Naive thymus-derived CD8-positive, alpha-beta T cell (primary cell): Measurements from ENCODE around the gene PDCD6IP. TPM values are rescaled to one million over a fixed set of nuclear protein-coding genes. Genes with fewer than 3 reads are reported as not detected.
"Not testable (repeated sequence)": the region's sequence is repeated elsewhere in the genome, so short reads cannot be mapped to it uniquely, and the experiment has no call there.

Source experiments
- ATAC-seq, 2 donors: fragments of 150-1000 bp; cut with Tn5 transposase in 1 of 2; sonication (Bioruptor Pico), chemical (Tn5 transposase) in 1 of 2; 1 replicate in 1 of 2; 2 replicates in 1 of 2; pipeline ENCODE4 v1.10.0; 2021; ENCODE audit warnings: mild to moderate bottlenecking in 2 of 2, moderate library complexity in 2 of 2
- POLR2A ChIA-PET: fragments of 350-600 bp; sonication (Branson Sonifier 250); formaldehyde crosslinking; loops from one replicate; lab custom pipeline; 2021; ENCODE audit warnings: antibody characterized with exemption; lab: Charles Lee
- DNase-seq, 10 donors: peaks; one replicate each; pipeline versions ENCODE4 v3.0.0 to v3.0.0-alpha.2; 2020 to 2022
- H3K27ac Mint-ChIP-seq, 10 donors: one replicate each; pipeline ENCODE4 v1.8.0; 2020 to 2022; ENCODE audit warnings: mild to moderate bottlenecking in 10 of 10, mixed read lengths in 10 of 10, moderate library complexity in 4 of 10, inconsistent platforms in 1 of 10
- H3K27me3 Mint-ChIP-seq, 5 donors: one replicate each; pipeline ENCODE4 v1.8.0; 2021 to 2022; ENCODE audit warnings: mixed read lengths in 5 of 5
- H3K36me3 Mint-ChIP-seq, 3 donors: one replicate each; pipeline ENCODE4 v1.8.0; 2020 to 2022; ENCODE audit warnings: mixed read lengths in 3 of 3, mild to moderate bottlenecking in 2 of 3, inconsistent platforms in 1 of 3
- H3K4me1 Mint-ChIP-seq, 4 donors: one replicate each; pipeline ENCODE4 v1.8.0; 2021 to 2022; ENCODE audit warnings: mixed read lengths in 4 of 4
- H3K4me3 Mint-ChIP-seq, 10 donors: one replicate each; pipeline ENCODE4 v1.8.0; 2020 to 2022; ENCODE audit warnings: mild to moderate bottlenecking in 10 of 10, mixed read lengths in 10 of 10, moderate library complexity in 6 of 10, inconsistent platforms in 1 of 10
- H3K9me3 Mint-ChIP-seq, 9 donors: one replicate each; pipeline ENCODE4 v1.8.0; 2020 to 2022; ENCODE audit warnings: mixed read lengths in 9 of 9, mild to moderate bottlenecking in 3 of 9, inconsistent platforms in 1 of 9, moderate library complexity in 1 of 9
- polyA plus RNA-seq, 3 donors: library from polyadenylated mRNA; unstranded; fragments of 300-500 nt; fragmentation: Illumina TruSeq; gene quantifications; one replicate each; pipeline ENCODE4 v1.2.3, GENCODE V29; 2021
- total RNA-seq, 8 experiments: library from RNA in 2 of 8; stranded (reverse) in 2 of 8; gene quantifications; one replicate each; pipeline ENCODE4 v1.2.3 and lab custom pipeline; 2021 to 2026

The PDCD6IP gene
- total and polyA plus RNA-seq, 5 experiments from 2014 or later, result 56.9 to 216 (median 61.7) TPM

GRCh38 chr3:33779751-33780150 lies 18.7 kb upstream of the PDCD6IP start:
- H3K27me3 Mint-ChIP-seq, result peaks cover 0 to 4% (median 2%) of the 10 kb centered on the region in 5 donors
- no peak overlapping the region for H3K4me3 Mint-ChIP-seq
- POLR2A ChIA-PET, result no interaction called here
- DNase-seq (no peak), ATAC-seq (no peak)
- H3K27ac Mint-ChIP-seq, result no peak overlapping the region
- H3K9me3 Mint-ChIP-seq, result no peaks in the 10 kb centered on the region
- no peaks in the 10 kb centered on the region for H3K36me3 Mint-ChIP-seq
- H3K4me1 Mint-ChIP-seq, result no peaks in the 10 kb centered on the region

GRCh38 chr3:33781413-33781812 lies 17.0 kb upstream of the PDCD6IP start:
- H3K27me3 Mint-ChIP-seq, ATAC-seq, H3K9me3 Mint-ChIP-seq, DNase-seq, H3K4me1 Mint-ChIP-seq, H3K4me3 Mint-ChIP-seq, H3K36me3 Mint-ChIP-seq, POLR2A ChIA-PET: not testable (repeated sequence)
- H3K27ac Mint-ChIP-seq, result peak overlapping the region in 1 of 10 donors; percentile 12

- H3K4me3 Mint-ChIP-seq, result peak overlapping the region in 7 of 10 donors; percentile 22 to 64 (median 48)
- no peaks in the 10 kb centered on the region for H3K36me3 Mint-ChIP-seq
- DNase-seq, result no peak
- POLR2A ChIA-PET, result interaction anchor here (0.8 to 1.3 kb wide), 2 partner anchors 12 to 414 kb away, joined by 3 to 6 read pairs; partner anchors contain the start of gene PDCD6IP
- no peak for ATAC-seq
- peaks cover 0 to 15% (median 5%) of the 10 kb centered on the region in 5 donors for H3K27me3 Mint-ChIP-seq
- no peaks in the 10 kb centered on the region for H3K9me3 Mint-ChIP-seq
- peaks cover 0 to 8% (median 3%) of the 10 kb centered on the region in 4 donors for H3K4me1 Mint-ChIP-seq
- peak overlapping the region in 1 of 10 donors; percentile 60 for H3K27ac Mint-ChIP-seq
Measured at GRCh38 chr3:33786565-33787327, 11.7 kb upstream of the PDCD6IP start.

GRCh38 chr3:33787328-33788009 lies 11.0 kb upstream of the PDCD6IP start:
- POLR2A ChIA-PET, result interaction anchor here (0.8 to 1.3 kb wide), 2 partner anchors 11 to 414 kb away, joined by 3 to 6 read pairs; partner anchors contain the start of gene PDCD6IP
- Mint-ChIP-seq H3K4me1 (peaks cover 0 to 9% (median 3%) of the 10 kb centered on the region in 4 donors), H3K27me3 (peaks cover 0 to 15% (median 6%) of the 10 kb centered on the region in 5 donors), H3K4me3 (peak overlapping the region in 9 of 10 donors; percentile 22 to 70 (median 51)), H3K27ac (peak overlapping the region in 1 of 10 donors; percentile 21), H3K9me3 (no peaks in the 10 kb centered on the region), H3K36me3 (no peaks in the 10 kb centered on the region)
- ATAC-seq, result peak; percentile 98 to 100
- DNase-seq, result peak; percentile 19 to 75 (median 56)

GRCh38 chr3:33789183-33789954 lies 9.1 kb upstream of the PDCD6IP start:
- H3K27ac Mint-ChIP-seq, result peak overlapping the region in 1 of 10 donors; percentile 15
- POLR2A ChIA-PET, result no interaction called here

GRCh38 chr3:33790091-33790490 lies 8.3 kb upstream of the PDCD6IP start:
- peaks cover 0 to 9% (median 3%) of the 10 kb centered on the region in 4 donors for H3K4me1 Mint-ChIP-seq
- H3K4me3 Mint-ChIP-seq, result no peak overlapping the region
- H3K27ac Mint-ChIP-seq, result no peak overlapping the region
- no peaks in the 10 kb centered on the region for H3K9me3 Mint-ChIP-seq
- POLR2A ChIA-PET, result interaction anchor here (0.6 kb wide), 1 partner anchor 1110 kb away, joined by 3 read pairs; no protein-coding TSS in a partner anchor
- ATAC-seq, result no peak
- H3K36me3 Mint-ChIP-seq, result no peaks in the 10 kb centered on the region
- H3K27me3 Mint-ChIP-seq, result peaks cover 0 to 15% (median 4%) of the 10 kb centered on the region in 5 donors
- DNase-seq, result no peak

More at GRCh38 chr3:33789183-33789954, 9.1 kb upstream of the PDCD6IP start:
- DNase-seq (no peak), ATAC-seq (no peak)
- Mint-ChIP-seq H3K4me3 (no peak overlapping the region), H3K9me3 (no peaks in the 10 kb centered on the region), H3K27me3 (peaks cover 0 to 15% (median 4%) of the 10 kb centered on the region in 5 donors), H3K36me3 (no peaks in the 10 kb centered on the region), H3K4me1 (peaks cover 0 to 9% (median 3%) of the 10 kb centered on the region in 4 donors)

GRCh38 chr3:33791477-33792166 lies 6.8 kb upstream of the PDCD6IP start:
- Mint-ChIP-seq H3K36me3 (no peaks in the 10 kb centered on the region), H3K4me1 (peaks cover 0 to 9% (median 3%) of the 10 kb centered on the region in 4 donors), H3K4me3 (no peak overlapping the region), H3K27me3 (peaks cover 0 to 15% (median 4%) of the 10 kb centered on the region in 5 donors), H3K27ac (peak overlapping the region in 2 of 10 donors; percentile 1 to 7), H3K9me3 (no peaks in the 10 kb centered on the region)
- POLR2A ChIA-PET, result no interaction called here
- no peak for ATAC-seq
- DNase-seq, result peak in 1 of 10 donors; percentile 1

- POLR2A ChIA-PET, result no interaction called here
- no peak overlapping the region for H3K4me3 Mint-ChIP-seq
- ATAC-seq (no peak), DNase-seq (no peak)
- H3K4me1 Mint-ChIP-seq, result peaks cover 0 to 11% (median 3%) of the 10 kb centered on the region in 4 donors
- no peaks in the 10 kb centered on the region for H3K36me3 Mint-ChIP-seq
- H3K9me3 Mint-ChIP-seq, result no peaks in the 10 kb centered on the region
- H3K27me3 Mint-ChIP-seq, result peaks cover 0 to 10% (median 4%) of the 10 kb centered on the region in 5 donors
- H3K27ac Mint-ChIP-seq, result peak overlapping the region in 1 of 10 donors; percentile 73
Measured at GRCh38 chr3:33792167-33792892, 6.1 kb upstream of the PDCD6IP start.

- DNase-seq, result no peak
- Mint-ChIP-seq H3K27ac (no peak overlapping the region), H3K9me3 (no peaks in the 10 kb centered on the region), H3K27me3 (peaks cover 0 to 1% (median 0%) of the 10 kb centered on the region in 5 donors), H3K36me3 (no peaks in the 10 kb centered on the region), H3K4me1 (peaks cover 9 to 34% (median 22%) of the 10 kb centered on the region in 4 donors), H3K4me3 (no peak overlapping the region)
- POLR2A ChIA-PET, result no interaction called here
- ATAC-seq, result no peak
Measured at GRCh38 chr3:33795131-33795530, 3.3 kb upstream of the PDCD6IP start.

GRCh38 chr3:33795856-33796536 lies 2.4 kb upstream of the PDCD6IP start:
- H3K4me1 Mint-ChIP-seq, result peaks cover 12 to 43% (median 30%) of the 10 kb centered on the region in 4 donors
- no peak for ATAC-seq
- no peak for DNase-seq
- H3K9me3 Mint-ChIP-seq, result no peaks in the 10 kb centered on the region
- H3K4me3 Mint-ChIP-seq, result peak overlapping the region in 2 of 10 donors; percentile 28 to 34
- POLR2A ChIA-PET, result interaction anchor here (0.7 kb wide), 1 partner anchor 49 kb away, joined by 3 read pairs; no protein-coding TSS in a partner anchor
- H3K27me3 Mint-ChIP-seq, result peaks cover 0 to 1% (median 0%) of the 10 kb centered on the region in 5 donors
- no peaks in the 10 kb centered on the region for H3K36me3 Mint-ChIP-seq
- peak overlapping the region in 2 of 10 donors; percentile 57 to 70 for H3K27ac Mint-ChIP-seq

- Mint-ChIP-seq H3K4me1 (peaks cover 19 to 56% (median 45%) of the 10 kb centered on the region in 4 donors), H3K9me3 (no peaks in the 10 kb centered on the region), H3K36me3 (peaks cover 0 to 16% (median 0%) of the 10 kb centered on the region in 3 donors), H3K27me3 (no peaks in the 10 kb centered on the region), H3K27ac (peak overlapping the region; percentile 94 to 99 (median 98)), H3K4me3 (peak overlapping the region; percentile 91 to 100 (median 98))
- ATAC-seq (peak; percentile 72 to 78), DNase-seq (no peak)
- POLR2A ChIA-PET, result interaction anchor here (0.7 to 3.5 kb wide), 7 partner anchors 9 to 1113 kb away, joined by 3 to 22 read pairs (median 6); partner anchors contain the start of genes CNOT10 and UBP1
Measured at GRCh38 chr3:33798113-33798417, 365 bp upstream of the PDCD6IP start.
